ENCODE data around the gene ATP2A2. TPM values are rescaled to one million over a fixed set of nuclear protein-coding genes. Genes with fewer than 3 reads are reported as not detected.
A peak's percentile ranks its signal among the peaks of the same experiment; 100 is the strongest.

ATP2A2 gene
- 3,201 TPM for total RNA-seq
- long read RNA-seq, partial matches to known transcripts = 1,011 of 1,142 reads
- long read RNA-seq, other reads (novel, unspliced or antisense) = 131 of 1,142 reads

GRCh38 chr12:110280779-110281548 lies at the start of gene ATP2A2:
Gene ATP2A2, plus strand, starts transcription at chr12:110281247. Its CDS starts 543 bp downstream, at chr12:110281790.
- ATAC-seq = peak; percentile 89
- intact Hi-C loops (cut with micrococcal nuclease) = no loop called here

GRCh38 chr12:110233212-110233903 lies 47.7 kb upstream of the ATP2A2 start:
- ATAC-seq = peak; percentile 79
- intact Hi-C loops (cut with micrococcal nuclease) = no loop called here
- DNase-seq = no peak

More at GRCh38 chr12:110280779-110281548, at the start of gene ATP2A2:
- peak; percentile 96 for DNase-seq

- intact Hi-C loops (cut with micrococcal nuclease) = no loop called here
- DNase-seq (no peak), ATAC-seq (no peak)
These were observed 46.7 kb upstream of the ATP2A2 start for GRCh38 chr12:110234331-110234751.

- DNase-seq (no peak), ATAC-seq (peak; percentile 47)
- intact Hi-C loops (cut with micrococcal nuclease) = loop anchor here (5.0 kb wide), 1 partner anchor 53 kb away; no protein-coding TSS in a partner anchor
These were observed 46.3 kb upstream of the ATP2A2 start for GRCh38 chr12:110234755-110235154.

GRCh38 chr12:110235383-110235782 lies 45.7 kb upstream of the ATP2A2 start:
- intact Hi-C loops (cut with micrococcal nuclease) = loop anchor here (5.0 kb wide), 1 partner anchor 52 kb away; no protein-coding TSS in a partner anchor
- ATAC-seq = no peak
- no peak for DNase-seq

- intact Hi-C loops (cut with micrococcal nuclease) = no loop called here
- ATAC-seq (no peak), DNase-seq (no peak)
These were observed 37.8 kb upstream of the ATP2A2 start for GRCh38 chr12:110243227-110243626.

GRCh38 chr12:110244372-110244771 lies 36.7 kb upstream of the ATP2A2 start:
- DNase-seq (no peak), ATAC-seq (no peak)
- intact Hi-C loops (cut with micrococcal nuclease) = no loop called here

- intact Hi-C loops (cut with micrococcal nuclease) = no loop called here
- DNase-seq (peak; percentile 88), ATAC-seq (peak; percentile 72)
These were observed 36.2 kb upstream of the ATP2A2 start for GRCh38 chr12:110244829-110245228.

GRCh38 chr12:110245369-110245772 lies 35.7 kb upstream of the ATP2A2 start:
- DNase-seq (peak; percentile 82), ATAC-seq (peak; percentile 22)
- intact Hi-C loops (cut with micrococcal nuclease) = no loop called here

GRCh38 chr12:110246636-110247339 lies 34.3 kb upstream of the ATP2A2 start:
- intact Hi-C loops (cut with micrococcal nuclease) = no loop called here
- peak; percentile 58 for DNase-seq
- peak; percentile 64 for ATAC-seq

GRCh38 chr12:110247340-110248095 lies 33.5 kb upstream of the ATP2A2 start:
- DNase-seq = peak; percentile 76
- intact Hi-C loops (cut with micrococcal nuclease) = no loop called here

GRCh38 chr12:110248096-110248447 lies 33.0 kb upstream of the ATP2A2 start:
- ATAC-seq = no peak
- intact Hi-C loops (cut with micrococcal nuclease) = no loop called here
- no peak for DNase-seq

More at GRCh38 chr12:110247340-110248095, 33.5 kb upstream of the ATP2A2 start:
- ATAC-seq = peak; percentile 60

- DNase-seq = peak; percentile 43
- intact Hi-C loops (cut with micrococcal nuclease) = no loop called here
- no peak for ATAC-seq
These were observed 31.9 kb upstream of the ATP2A2 start for GRCh38 chr12:110249105-110249504.

GRCh38 chr12:110249716-110250225 lies 31.3 kb upstream of the ATP2A2 start:
- intact Hi-C loops (cut with micrococcal nuclease) = no loop called here
- ATAC-seq = peak; percentile 46
- DNase-seq = peak; percentile 65

GRCh38 chr12:110251381-110251780 lies 29.7 kb upstream of the ATP2A2 start:
- intact Hi-C loops (cut with micrococcal nuclease) = no loop called here
- DNase-seq = no peak
- no peak for ATAC-seq

- intact Hi-C loops (cut with micrococcal nuclease) = no loop called here
- ATAC-seq (peak; percentile 82), DNase-seq (peak; percentile 89)
These were observed 28.3 kb upstream of the ATP2A2 start for GRCh38 chr12:110252716-110253115.

- peak; percentile 91 for DNase-seq
- peak; percentile 79 for ATAC-seq
- intact Hi-C loops (cut with micrococcal nuclease) = no loop called here
These were observed 27.9 kb upstream of the ATP2A2 start for GRCh38 chr12:110253176-110253575.

- no peak for DNase-seq
- intact Hi-C loops (cut with micrococcal nuclease) = no loop called here
- ATAC-seq = no peak
These were observed 26.0 kb upstream of the ATP2A2 start for GRCh38 chr12:110254971-110255540.
